ENCODE data around the gene OR52K1. TPM values are rescaled to one million over a fixed set of nuclear protein-coding genes. Genes with fewer than 3 reads are reported as not detected.
"Not testable (repeated sequence)": the region's sequence is repeated elsewhere in the genome, so short reads cannot be mapped to it uniquely, and the experiment has no call there.

Gene OR52K1
- total RNA-seq, 1 donor from 2014 or later: not detected

- TF ChIP-seq CTCF (IDR thresholded peaks at IDR 0.05; ENCODE audit: unreplicated experiment): no peak
- no peaks in the 10 kb centered on the region for H3K9me3 Mint-ChIP-seq (ENCODE audit: unreplicated experiment)
- H3K27ac Mint-ChIP-seq (ENCODE audit: unreplicated experiment): no peak overlapping the region
- no peaks in the 10 kb centered on the region for H3K36me3 Mint-ChIP-seq (ENCODE audit: low read depth, unreplicated experiment)
- H3K27me3 Mint-ChIP-seq (ENCODE audit: unreplicated experiment): no peaks in the 10 kb centered on the region
- DNase-seq (ENCODE audit: low spot score): no peak
- H3K4me1 Mint-ChIP-seq (ENCODE audit: unreplicated experiment): no peaks in the 10 kb centered on the region
- no peak overlapping the region for H3K4me3 Mint-ChIP-seq (ENCODE audit: unreplicated experiment)
These were observed 1.9 kb downstream of the OR52K1 start for GRCh38 chr11:4484310-4484709.

- H3K36me3 Mint-ChIP-seq (ENCODE audit: low read depth, unreplicated experiment); H3K27me3 Mint-ChIP-seq (ENCODE audit: unreplicated experiment); H3K9me3 Mint-ChIP-seq (ENCODE audit: unreplicated experiment); H3K4me3 Mint-ChIP-seq (ENCODE audit: unreplicated experiment); H3K27ac Mint-ChIP-seq (ENCODE audit: unreplicated experiment); DNase-seq (ENCODE audit: low spot score); H3K4me1 Mint-ChIP-seq (ENCODE audit: unreplicated experiment): not testable (repeated sequence)
These were observed 9.0 kb downstream of the OR52K1 start for GRCh38 chr11:4491405-4491804.

GRCh38 chr11:4491878-4492606 lies 9.6 kb downstream of the OR52K1 start:
- Mint-ChIP-seq H3K27ac (ENCODE audit: unreplicated experiment) (no peak overlapping the region), H3K27me3 (ENCODE audit: unreplicated experiment) (no peaks in the 10 kb centered on the region), H3K36me3 (ENCODE audit: low read depth, unreplicated experiment) (no peaks in the 10 kb centered on the region), H3K9me3 (ENCODE audit: unreplicated experiment) (no peaks in the 10 kb centered on the region), H3K4me3 (ENCODE audit: unreplicated experiment) (no peak overlapping the region), H3K4me1 (ENCODE audit: unreplicated experiment) (no peaks in the 10 kb centered on the region)
- DNase-seq (ENCODE audit: low spot score): no peak
- TF ChIP-seq CTCF (IDR thresholded peaks at IDR 0.05; ENCODE audit: unreplicated experiment): no peak

- DNase-seq (ENCODE audit: low spot score): no peak
- Mint-ChIP-seq H3K36me3 (ENCODE audit: low read depth, unreplicated experiment) (no peaks in the 10 kb centered on the region), H3K9me3 (ENCODE audit: unreplicated experiment) (no peaks in the 10 kb centered on the region), H3K27ac (ENCODE audit: unreplicated experiment) (no peak overlapping the region), H3K4me1 (ENCODE audit: unreplicated experiment) (no peaks in the 10 kb centered on the region), H3K27me3 (ENCODE audit: unreplicated experiment) (no peaks in the 10 kb centered on the region), H3K4me3 (ENCODE audit: unreplicated experiment) (no peak overlapping the region)
- TF ChIP-seq CTCF (IDR thresholded peaks at IDR 0.05; ENCODE audit: unreplicated experiment): no peak
These were observed 11.0 kb downstream of the OR52K1 start for GRCh38 chr11:4493480-4493818.

GRCh38 chr11:4495487-4495886 lies 13.0 kb downstream of the OR52K1 start:
- Mint-ChIP-seq H3K9me3 (ENCODE audit: unreplicated experiment) (no peaks in the 10 kb centered on the region), H3K36me3 (ENCODE audit: low read depth, unreplicated experiment) (no peaks in the 10 kb centered on the region), H3K4me1 (ENCODE audit: unreplicated experiment) (no peaks in the 10 kb centered on the region), H3K27ac (ENCODE audit: unreplicated experiment) (no peak overlapping the region), H3K27me3 (ENCODE audit: unreplicated experiment) (no peaks in the 10 kb centered on the region), H3K4me3 (ENCODE audit: unreplicated experiment) (no peak overlapping the region)
- no peak for TF ChIP-seq CTCF (IDR thresholded peaks at IDR 0.05; ENCODE audit: unreplicated experiment)
- DNase-seq (ENCODE audit: low spot score): no peak

All from endothelial cell (in vitro differentiated cells).